Measurements from ENCODE around the gene LRP1B.
"Not testable (repeated sequence)": the region's sequence is repeated elsewhere in the genome, so short reads cannot be mapped to it uniquely, and the experiment has no call there.

Gene LRP1B

GRCh38 chr2:140308706-140309105 lies 1822.1 kb downstream of the LRP1B start:
- no peaks in the 10 kb centered on the region for H3K9me3 ChIP-seq (ENCODE audit: control insufficient read depth in 1 of 2, low read length in 2 of 2)

GRCh38 chr2:140307532-140307931 lies 1823.3 kb downstream of the LRP1B start:
- Histone ChIP-seq H3K27ac (ENCODE audit: low read length) (no peak overlapping the region), H3K4me1 (ENCODE audit: control insufficient read depth in 1 of 2, insufficient read depth in 2 of 2, low read length in 2 of 2) (no peaks in the 10 kb centered on the region), H3K4me3 (ENCODE audit: low read depth in 1 of 2, low read length in 2 of 2) (no peak overlapping the region), H3K36me3 (ENCODE audit: control insufficient read depth in 1 of 2, insufficient read depth in 2 of 2, low read length in 2 of 2) (no peaks in the 10 kb centered on the region), H3K27me3 (ENCODE audit: low read depth, low read length) (no peaks in the 10 kb centered on the region), H3K9me3 (ENCODE audit: control insufficient read depth in 1 of 2, low read length in 2 of 2) (no peaks in the 10 kb centered on the region)

More at GRCh38 chr2:140308706-140309105, 1822.1 kb downstream of the LRP1B start:
- Histone ChIP-seq H3K27ac (ENCODE audit: low read length) (no peak overlapping the region), H3K4me3 (ENCODE audit: low read depth in 1 of 2, low read length in 2 of 2) (no peak overlapping the region), H3K27me3 (ENCODE audit: low read depth, low read length) (no peaks in the 10 kb centered on the region), H3K36me3 (ENCODE audit: control insufficient read depth in 1 of 2, insufficient read depth in 2 of 2, low read length in 2 of 2) (no peaks in the 10 kb centered on the region), H3K4me1 (ENCODE audit: control insufficient read depth in 1 of 2, insufficient read depth in 2 of 2, low read length in 2 of 2) (no peaks in the 10 kb centered on the region)

DNA sequence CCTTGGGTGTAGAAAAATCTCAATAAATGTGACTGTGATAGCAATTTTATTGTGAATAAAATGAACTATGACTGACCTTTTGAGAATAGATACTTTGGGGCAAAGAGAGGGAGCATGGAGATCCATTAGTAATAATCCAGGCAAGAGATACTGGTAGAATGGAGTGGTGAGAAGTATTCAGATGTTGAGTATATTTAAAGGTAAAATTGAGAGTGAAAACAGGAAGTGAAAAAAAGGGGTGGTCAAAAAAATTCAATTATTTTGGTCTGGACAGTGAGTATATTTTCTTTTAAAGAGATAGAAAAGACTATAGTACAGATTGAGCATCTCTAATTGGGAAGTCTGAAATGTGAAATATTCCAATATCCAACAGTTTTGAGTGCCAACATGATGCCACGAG lies 1835.0 kb downstream of the LRP1B start:
- Histone ChIP-seq H3K4me1 (ENCODE audit: control insufficient read depth in 1 of 2, insufficient read depth in 2 of 2, low read length in 2 of 2) (no peaks in the 10 kb centered on the region), H3K9me3 (ENCODE audit: control insufficient read depth in 1 of 2, low read length in 2 of 2) (no peaks in the 10 kb centered on the region), H3K4me3 (ENCODE audit: low read depth in 1 of 2, low read length in 2 of 2) (no peak overlapping the region), H3K36me3 (ENCODE audit: control insufficient read depth in 1 of 2, insufficient read depth in 2 of 2, low read length in 2 of 2) (no peaks in the 10 kb centered on the region), H3K27ac (ENCODE audit: low read length) (no peak overlapping the region), H3K27me3 (ENCODE audit: low read depth, low read length) (no peaks in the 10 kb centered on the region)

DNA sequence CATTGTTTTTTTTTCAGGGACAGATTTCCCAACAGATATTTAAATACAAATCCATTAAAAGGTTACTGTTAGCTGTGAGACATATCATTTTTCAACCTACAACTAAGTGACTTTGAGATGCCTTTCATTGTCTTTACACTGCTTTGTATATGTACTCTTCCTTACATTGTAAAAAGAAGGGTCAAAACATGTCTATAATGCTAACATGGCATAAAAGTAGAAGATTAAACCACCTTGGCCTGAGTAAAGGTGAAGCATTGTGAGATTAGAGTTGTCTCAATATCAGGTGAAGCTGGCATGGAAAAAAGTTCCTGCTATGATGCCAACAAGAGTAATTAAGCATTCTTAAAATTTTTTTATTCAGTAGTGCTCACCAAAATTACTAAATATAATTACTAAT lies 1842.1 kb downstream of the LRP1B start:
- no peaks in the 10 kb centered on the region for H3K27me3 ChIP-seq (ENCODE audit: low read depth, low read length)
- H3K4me1 ChIP-seq (ENCODE audit: control insufficient read depth in 1 of 2, insufficient read depth in 2 of 2, low read length in 2 of 2), result no peaks in the 10 kb centered on the region
- H3K36me3 ChIP-seq (ENCODE audit: control insufficient read depth in 1 of 2, insufficient read depth in 2 of 2, low read length in 2 of 2), result no peaks in the 10 kb centered on the region
- H3K4me3 ChIP-seq (ENCODE audit: low read depth in 1 of 2, low read length in 2 of 2), result no peak overlapping the region
- no peaks in the 10 kb centered on the region for H3K9me3 ChIP-seq (ENCODE audit: control insufficient read depth in 1 of 2, low read length in 2 of 2)
- no peak overlapping the region for H3K27ac ChIP-seq (ENCODE audit: low read length)

GRCh38 chr2:140288213-140288612 lies 1842.6 kb downstream of the LRP1B start:
- Histone ChIP-seq H3K36me3 (ENCODE audit: control insufficient read depth in 1 of 2, insufficient read depth in 2 of 2, low read length in 2 of 2) (no peaks in the 10 kb centered on the region), H3K27me3 (ENCODE audit: low read depth, low read length) (no peaks in the 10 kb centered on the region), H3K4me1 (ENCODE audit: control insufficient read depth in 1 of 2, insufficient read depth in 2 of 2, low read length in 2 of 2) (no peaks in the 10 kb centered on the region), H3K4me3 (ENCODE audit: low read depth in 1 of 2, low read length in 2 of 2) (no peak overlapping the region), H3K9me3 (ENCODE audit: control insufficient read depth in 1 of 2, low read length in 2 of 2) (no peaks in the 10 kb centered on the region), H3K27ac (ENCODE audit: low read length) (no peak overlapping the region)

GRCh38 chr2:140286377-140286776 lies 1844.4 kb downstream of the LRP1B start:
- H3K27ac ChIP-seq (ENCODE audit: low read length), result no peak overlapping the region
- H3K4me3 ChIP-seq (ENCODE audit: low read depth in 1 of 2, low read length in 2 of 2), result no peak overlapping the region
- no peaks in the 10 kb centered on the region for H3K9me3 ChIP-seq (ENCODE audit: control insufficient read depth in 1 of 2, low read length in 2 of 2)
- no peaks in the 10 kb centered on the region for H3K27me3 ChIP-seq (ENCODE audit: low read depth, low read length)
- H3K4me1 ChIP-seq (ENCODE audit: control insufficient read depth in 1 of 2, insufficient read depth in 2 of 2, low read length in 2 of 2), result no peaks in the 10 kb centered on the region
- no peaks in the 10 kb centered on the region for H3K36me3 ChIP-seq (ENCODE audit: control insufficient read depth in 1 of 2, insufficient read depth in 2 of 2, low read length in 2 of 2)

DNA sequence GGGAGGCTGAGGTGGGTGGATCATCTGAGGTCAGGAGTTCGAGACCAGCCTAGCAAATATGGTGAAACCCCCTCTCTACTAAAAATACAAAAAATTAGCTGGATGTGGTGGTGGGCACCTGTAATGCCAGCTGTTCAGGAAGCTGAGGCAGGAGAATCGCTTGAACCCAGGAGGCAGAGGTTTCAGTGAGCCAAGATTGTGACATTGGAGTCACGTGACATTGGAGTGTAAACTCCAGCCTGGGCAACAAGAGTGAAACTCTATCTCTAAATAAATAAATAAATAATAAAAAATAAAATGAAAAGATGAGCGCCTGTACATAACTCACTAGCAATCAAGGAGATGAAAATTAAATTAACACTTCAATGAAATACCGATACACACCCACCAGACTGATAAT lies 1853.5 kb downstream of the LRP1B start:
- H3K4me1 ChIP-seq (ENCODE audit: control insufficient read depth in 1 of 2, insufficient read depth in 2 of 2, low read length in 2 of 2); H3K9me3 ChIP-seq (ENCODE audit: control insufficient read depth in 1 of 2, low read length in 2 of 2); H3K36me3 ChIP-seq (ENCODE audit: control insufficient read depth in 1 of 2, insufficient read depth in 2 of 2, low read length in 2 of 2); H3K4me3 ChIP-seq (ENCODE audit: low read depth in 1 of 2, low read length in 2 of 2); H3K27me3 ChIP-seq (ENCODE audit: low read depth, low read length); H3K27ac ChIP-seq (ENCODE audit: low read length): not testable (repeated sequence)

GRCh38 chr2:140276661-140277060 lies 1854.2 kb downstream of the LRP1B start:
- Histone ChIP-seq H3K27ac (ENCODE audit: low read length) (no peak overlapping the region), H3K27me3 (ENCODE audit: low read depth, low read length) (no peaks in the 10 kb centered on the region), H3K36me3 (ENCODE audit: control insufficient read depth in 1 of 2, insufficient read depth in 2 of 2, low read length in 2 of 2) (no peaks in the 10 kb centered on the region), H3K4me3 (ENCODE audit: low read depth in 1 of 2, low read length in 2 of 2) (no peak overlapping the region), H3K9me3 (ENCODE audit: control insufficient read depth in 1 of 2, low read length in 2 of 2) (no peaks in the 10 kb centered on the region), H3K4me1 (ENCODE audit: control insufficient read depth in 1 of 2, insufficient read depth in 2 of 2, low read length in 2 of 2) (no peaks in the 10 kb centered on the region)

- Histone ChIP-seq H3K4me1 (ENCODE audit: control insufficient read depth in 1 of 2, insufficient read depth in 2 of 2, low read length in 2 of 2) (no peaks in the 10 kb centered on the region), H3K9me3 (ENCODE audit: control insufficient read depth in 1 of 2, low read length in 2 of 2) (no peaks in the 10 kb centered on the region), H3K27ac (ENCODE audit: low read length) (no peak overlapping the region), H3K27me3 (ENCODE audit: low read depth, low read length) (no peaks in the 10 kb centered on the region), H3K36me3 (ENCODE audit: control insufficient read depth in 1 of 2, insufficient read depth in 2 of 2, low read length in 2 of 2) (no peaks in the 10 kb centered on the region), H3K4me3 (ENCODE audit: low read depth in 1 of 2, low read length in 2 of 2) (no peak overlapping the region)
Measured at GRCh38 chr2:140275427-140275826, 1855.4 kb downstream of the LRP1B start.

DNA sequence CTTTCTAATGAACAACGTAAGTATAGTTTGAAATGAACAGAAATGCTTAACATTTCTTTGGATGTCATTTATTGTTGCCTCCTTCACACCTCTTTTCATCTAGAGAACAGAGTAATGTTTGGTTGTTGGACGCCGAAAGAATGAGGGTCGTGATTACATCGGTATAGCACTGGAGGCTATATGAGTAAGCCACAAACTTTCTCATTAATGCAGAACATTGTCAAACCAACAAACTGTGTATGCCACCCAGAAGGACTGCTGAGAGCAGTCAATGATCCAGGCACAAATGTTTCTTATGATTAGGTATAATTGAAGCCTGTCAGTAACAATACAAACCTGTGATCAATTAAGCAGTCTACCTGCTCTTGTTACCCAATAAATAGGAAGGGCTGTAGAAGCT lies 1855.9 kb downstream of the LRP1B start:
- H3K9me3 ChIP-seq (ENCODE audit: control insufficient read depth in 1 of 2, low read length in 2 of 2), result no peaks in the 10 kb centered on the region
- H3K4me3 ChIP-seq (ENCODE audit: low read depth in 1 of 2, low read length in 2 of 2), result no peak overlapping the region
- no peak overlapping the region for H3K27ac ChIP-seq (ENCODE audit: low read length)
- H3K4me1 ChIP-seq (ENCODE audit: control insufficient read depth in 1 of 2, insufficient read depth in 2 of 2, low read length in 2 of 2), result no peaks in the 10 kb centered on the region
- H3K27me3 ChIP-seq (ENCODE audit: low read depth, low read length), result no peaks in the 10 kb centered on the region
- H3K36me3 ChIP-seq (ENCODE audit: control insufficient read depth in 1 of 2, insufficient read depth in 2 of 2, low read length in 2 of 2), result no peaks in the 10 kb centered on the region

- Histone ChIP-seq H3K27me3 (ENCODE audit: low read depth, low read length) (no peaks in the 10 kb centered on the region), H3K4me3 (ENCODE audit: low read depth in 1 of 2, low read length in 2 of 2) (no peak overlapping the region), H3K36me3 (ENCODE audit: control insufficient read depth in 1 of 2, insufficient read depth in 2 of 2, low read length in 2 of 2) (no peaks in the 10 kb centered on the region), H3K27ac (ENCODE audit: low read length) (no peak overlapping the region), H3K9me3 (ENCODE audit: control insufficient read depth in 1 of 2, low read length in 2 of 2) (no peaks in the 10 kb centered on the region), H3K4me1 (ENCODE audit: control insufficient read depth in 1 of 2, insufficient read depth in 2 of 2, low read length in 2 of 2) (no peaks in the 10 kb centered on the region)
Measured at GRCh38 chr2:140273958-140274357, 1856.9 kb downstream of the LRP1B start.

- no peak overlapping the region for H3K4me3 ChIP-seq (ENCODE audit: low read depth in 1 of 2, low read length in 2 of 2)
- no peaks in the 10 kb centered on the region for H3K4me1 ChIP-seq (ENCODE audit: control insufficient read depth in 1 of 2, insufficient read depth in 2 of 2, low read length in 2 of 2)
- no peaks in the 10 kb centered on the region for H3K9me3 ChIP-seq (ENCODE audit: control insufficient read depth in 1 of 2, low read length in 2 of 2)
- no peak overlapping the region for H3K27ac ChIP-seq (ENCODE audit: low read length)
- no peaks in the 10 kb centered on the region for H3K27me3 ChIP-seq (ENCODE audit: low read depth, low read length)
- no peaks in the 10 kb centered on the region for H3K36me3 ChIP-seq (ENCODE audit: control insufficient read depth in 1 of 2, insufficient read depth in 2 of 2, low read length in 2 of 2)
Measured at GRCh38 chr2:140273408-140273807, 1857.4 kb downstream of the LRP1B start.

All from muscle layer of duodenum (tissue), 2 donors.